Uterus (tissue), 2 donors: ENCODE results near the gene FXR1.

Source experiments
- POLR2A ChIP-seq, 2 donors: fragments of 450-650 bp; IDR thresholded peaks; one replicate each; pipeline ENCODE4 v1.6.1; 2016; ENCODE audit warnings: antibody characterized with exemption in 2 of 2, mild to moderate bottlenecking in 1 of 2, moderate library complexity in 1 of 2
- TF ChIP-seq, protein P1 (sequence below), 4 experiments: fragments of 200-600 bp in 2 of 4; fragments of 450-650 bp in 2 of 4; sonication (generic) in 2 of 4; IDR thresholded peaks; one replicate each; pipeline ENCODE4 v1.5.1; 2016 to 2019; ENCODE audit warnings: antibody characterized with exemption in 4 of 4, mild to moderate bottlenecking in 2 of 4, moderate library complexity in 1 of 4

GRCh38 chr3:180973543-180973942, 61.1 kb downstream of the FXR1 start:
- no peak for TF ChIP-seq POLR2A (IDR thresholded peaks at IDR 0.05)
- TF ChIP-seq, protein P1, sequence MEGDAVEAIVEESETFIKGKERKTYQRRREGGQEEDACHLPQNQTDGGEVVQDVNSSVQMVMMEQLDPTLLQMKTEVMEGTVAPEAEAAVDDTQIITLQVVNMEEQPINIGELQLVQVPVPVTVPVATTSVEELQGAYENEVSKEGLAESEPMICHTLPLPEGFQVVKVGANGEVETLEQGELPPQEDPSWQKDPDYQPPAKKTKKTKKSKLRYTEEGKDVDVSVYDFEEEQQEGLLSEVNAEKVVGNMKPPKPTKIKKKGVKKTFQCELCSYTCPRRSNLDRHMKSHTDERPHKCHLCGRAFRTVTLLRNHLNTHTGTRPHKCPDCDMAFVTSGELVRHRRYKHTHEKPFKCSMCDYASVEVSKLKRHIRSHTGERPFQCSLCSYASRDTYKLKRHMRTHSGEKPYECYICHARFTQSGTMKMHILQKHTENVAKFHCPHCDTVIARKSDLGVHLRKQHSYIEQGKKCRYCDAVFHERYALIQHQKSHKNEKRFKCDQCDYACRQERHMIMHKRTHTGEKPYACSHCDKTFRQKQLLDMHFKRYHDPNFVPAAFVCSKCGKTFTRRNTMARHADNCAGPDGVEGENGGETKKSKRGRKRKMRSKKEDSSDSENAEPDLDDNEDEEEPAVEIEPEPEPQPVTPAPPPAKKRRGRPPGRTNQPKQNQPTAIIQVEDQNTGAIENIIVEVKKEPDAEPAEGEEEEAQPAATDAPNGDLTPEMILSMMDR (IDR thresholded peaks at IDR 0.05) = no peak
